ENCODE data around the gene C3.

Gene C3

GRCh38 chr19:6744381-6745301 lies 24.2 kb upstream of the C3 start:
- DNase-seq (ENCODE audit: low read depth) = no peak

- no peak for DNase-seq (ENCODE audit: low read depth)
Measured at GRCh38 chr19:6743714-6744380, 23.4 kb upstream of the C3 start.

- no peak for DNase-seq (ENCODE audit: low read depth)
Measured at GRCh38 chr19:6743066-6743465, 22.6 kb upstream of the C3 start.

- no peak for DNase-seq (ENCODE audit: low read depth)
Measured at GRCh38 chr19:6740589-6741343, 20.3 kb upstream of the C3 start.

GRCh38 chr19:6739883-6740588 lies 19.6 kb upstream of the C3 start:
- DNase-seq (ENCODE audit: low read depth) = no peak

GRCh38 chr19:6739390-6739882 lies 19.0 kb upstream of the C3 start, which contains the start of gene TRIP10:
TRIP10 (plus strand) TSS chr19:6739680; CDS start chr19:6739762, 82 bp downstream.
- DNase-seq (ENCODE audit: low read depth) = peak; percentile 75

- peak; percentile 12 for DNase-seq (ENCODE audit: low read depth)
Measured at GRCh38 chr19:6738787-6739389, 18.4 kb upstream of the C3 start.

GRCh38 chr19:6737873-6738786 lies 17.7 kb upstream of the C3 start:
- peak; percentile 58 for DNase-seq (ENCODE audit: low read depth)

- DNase-seq (ENCODE audit: low read depth) = peak; percentile 99
Measured at GRCh38 chr19:6737284-6737872, 16.9 kb upstream of the C3 start, which contains the start of gene GPR108. GPR108 (minus strand) TSS chr19:6737580; CDS start chr19:6737576, 4 bp downstream.

GRCh38 chr19:6736917-6737283 lies 16.4 kb upstream of the C3 start:
- DNase-seq (ENCODE audit: low read depth) = no peak

GRCh38 chr19:6736169-6736916 lies 15.9 kb upstream of the C3 start:
- peak; percentile 50 for DNase-seq (ENCODE audit: low read depth)

GRCh38 chr19:6735181-6735911 lies 14.9 kb upstream of the C3 start:
- no peak for DNase-seq (ENCODE audit: low read depth)

GRCh38 chr19:6734096-6734696 lies 13.7 kb upstream of the C3 start:
- no peak for DNase-seq (ENCODE audit: low read depth)

- no peak for DNase-seq (ENCODE audit: low read depth)
Measured at GRCh38 chr19:6733338-6734095, 13.1 kb upstream of the C3 start.

- no peak for DNase-seq (ENCODE audit: low read depth)
Measured at GRCh38 chr19:6732803-6733337, 12.4 kb upstream of the C3 start.

GRCh38 chr19:6731822-6732221 lies 11.4 kb upstream of the C3 start:
- no peak for DNase-seq (ENCODE audit: low read depth)
